PC-9 (cell line): ENCODE measurements around the gene WBP2.

Experiments
- EZH2 ChIP-seq: fragments of 200-600 bp; sonication (generic); IDR thresholded peaks from 2 replicates; pipeline ENCODE4 v1.8.0; 2017; ENCODE audit warnings: antibody characterized with exemption, low read depth
- TF ChIP-seq, protein P1 (sequence below): fragments of 200-600 bp; sonication (generic); conservative IDR thresholded peaks from 2 replicates; pipeline ENCODE4 v1.6.1; 2017; ENCODE audit warnings: mixed run types, antibody characterized with exemption, mild to moderate bottlenecking, moderate library complexity

DNA sequence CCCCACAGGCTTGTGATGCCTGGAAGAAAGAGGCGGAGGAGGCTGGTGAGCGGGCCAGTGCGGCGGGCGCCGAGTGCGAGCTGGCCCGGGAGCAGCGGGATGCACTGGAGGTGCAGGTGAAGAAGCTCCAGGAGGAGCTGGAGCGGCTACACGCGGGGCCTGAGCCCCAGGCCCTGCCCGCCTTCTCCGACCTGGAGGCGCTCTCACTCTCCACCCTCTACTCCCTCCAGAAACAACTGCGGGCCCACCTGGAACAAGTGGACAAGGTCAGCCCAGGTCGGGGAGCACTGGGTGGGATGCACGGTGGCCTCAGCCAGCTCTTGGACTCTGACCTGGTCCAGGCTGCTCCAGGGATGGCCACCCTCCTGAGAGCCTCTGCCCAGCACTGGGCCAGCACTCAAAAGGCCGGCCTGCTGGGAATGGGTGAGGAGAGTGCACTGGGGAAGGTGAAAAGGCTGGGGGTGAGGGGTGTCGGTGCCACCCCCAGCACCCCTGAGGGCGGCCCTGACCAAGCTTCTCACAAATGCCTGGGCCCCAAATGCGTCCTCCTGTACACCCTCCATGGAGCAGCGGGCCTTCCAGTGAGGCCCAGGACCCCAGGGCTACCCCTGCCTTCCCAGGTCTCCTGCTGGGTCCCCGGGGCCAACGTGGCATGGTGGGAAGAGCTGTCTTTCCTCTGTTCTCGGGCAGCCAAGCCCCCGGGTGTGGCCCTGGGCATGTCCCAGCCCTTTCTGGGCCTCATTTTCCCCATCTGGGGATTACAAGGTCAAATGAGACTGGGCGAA is 31.7 kb downstream of the WBP2 start:
- TF ChIP-seq, protein P1, sequence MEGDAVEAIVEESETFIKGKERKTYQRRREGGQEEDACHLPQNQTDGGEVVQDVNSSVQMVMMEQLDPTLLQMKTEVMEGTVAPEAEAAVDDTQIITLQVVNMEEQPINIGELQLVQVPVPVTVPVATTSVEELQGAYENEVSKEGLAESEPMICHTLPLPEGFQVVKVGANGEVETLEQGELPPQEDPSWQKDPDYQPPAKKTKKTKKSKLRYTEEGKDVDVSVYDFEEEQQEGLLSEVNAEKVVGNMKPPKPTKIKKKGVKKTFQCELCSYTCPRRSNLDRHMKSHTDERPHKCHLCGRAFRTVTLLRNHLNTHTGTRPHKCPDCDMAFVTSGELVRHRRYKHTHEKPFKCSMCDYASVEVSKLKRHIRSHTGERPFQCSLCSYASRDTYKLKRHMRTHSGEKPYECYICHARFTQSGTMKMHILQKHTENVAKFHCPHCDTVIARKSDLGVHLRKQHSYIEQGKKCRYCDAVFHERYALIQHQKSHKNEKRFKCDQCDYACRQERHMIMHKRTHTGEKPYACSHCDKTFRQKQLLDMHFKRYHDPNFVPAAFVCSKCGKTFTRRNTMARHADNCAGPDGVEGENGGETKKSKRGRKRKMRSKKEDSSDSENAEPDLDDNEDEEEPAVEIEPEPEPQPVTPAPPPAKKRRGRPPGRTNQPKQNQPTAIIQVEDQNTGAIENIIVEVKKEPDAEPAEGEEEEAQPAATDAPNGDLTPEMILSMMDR, result no peak
- no peak for TF ChIP-seq EZH2
